H1 (cell line): ENCODE data around the gene SSH2. TPM values are rescaled to one million over a fixed set of nuclear protein-coding genes. Genes with fewer than 3 reads are reported as not detected.
A peak's percentile ranks its signal among the peaks of the same experiment; 100 is the strongest.

Source experiments
- ATF2 ChIP-seq: IDR thresholded peaks from 2 replicates; pipeline ENCODE4 v1.6.1; 2012; ENCODE audit warnings: low read length, inconsistent platforms
- BCL11A ChIP-seq, 2 experiments: IDR thresholded peaks; one replicate each; pipeline ENCODE4 v1.6.1; 2011; ENCODE audit warnings: low read depth in 2 of 2, low read length in 2 of 2, mild to moderate bottlenecking in 2 of 2
- CHD2 ChIP-seq: IDR thresholded peaks from 2 replicates; pipeline ENCODE4 v1.6.1; 2012; ENCODE audit warnings: low read length, improper control_type of control experiment
- CTBP2 ChIP-seq: IDR thresholded peaks from 2 replicates; pipeline ENCODE4 v1.7.0; 2011; ENCODE audit warnings: borderline replicate concordance, mild to moderate bottlenecking, moderate library complexity, mixed read lengths, low read length; ENCODE audit not compliant: insufficient read depth, insufficient read length
- EGR1 ChIP-seq: IDR thresholded peaks from 2 replicates; pipeline ENCODE4 v1.6.1; 2011; ENCODE audit warnings: low read depth, low read length, borderline replicate concordance
- EZH2 ChIP-seq: fragments of 200-600 bp; sonication (generic); IDR thresholded peaks from 2 replicates; pipeline ENCODE4 v1.7.1; 2012; ENCODE audit warnings: low read depth, mild to moderate bottlenecking, moderate library complexity, low read length, inconsistent platforms; ENCODE audit not compliant: severe bottlenecking
- GABPA ChIP-seq: IDR thresholded peaks from 2 replicates; pipeline ENCODE4 v1.6.1; 2011; ENCODE audit warnings: mild to moderate bottlenecking, low read length, moderate library complexity, borderline replicate concordance; ENCODE audit not compliant: insufficient read depth
- HDAC2 ChIP-seq, 2 experiments: fragments of 300-600 bp in 1 of 2; sonication (generic) in 1 of 2; IDR thresholded peaks; 2 replicates each; pipeline ENCODE4 v1.6.1; 2011 to 2012; ENCODE audit warnings: low read depth in 2 of 2, low read length in 2 of 2, mild to moderate bottlenecking in 2 of 2, moderate library complexity in 2 of 2, borderline replicate concordance in 1 of 2, inconsistent platforms in 1 of 2
- KDM4A ChIP-seq: IDR thresholded peaks from one replicate; pipeline ENCODE4 v1.7.1; 2012; ENCODE audit warnings: low read depth, mild to moderate bottlenecking, moderate library complexity, low read length, inconsistent platforms; ENCODE audit not compliant: severe bottlenecking
- KDM5A ChIP-seq: fragments of 200-600 bp; IDR thresholded peaks from 2 replicates; pipeline ENCODE4 v1.7.1; 2012; ENCODE audit warnings: mild to moderate bottlenecking, low read length, inconsistent platforms, mixed read lengths
- MAX ChIP-seq: IDR thresholded peaks from 2 replicates; pipeline ENCODE4 v1.6.1; 2012; ENCODE audit warnings: inconsistent platforms
- NANOG ChIP-seq: IDR thresholded peaks from 2 replicates; pipeline ENCODE4 v1.6.1; 2011; ENCODE audit warnings: low read length, low read depth, mild to moderate bottlenecking, inconsistent platforms; ENCODE audit not compliant: insufficient read depth, poor library complexity, severe bottlenecking
- NRF1 ChIP-seq: IDR thresholded peaks from 2 replicates; pipeline ENCODE4 v1.6.1; 2011; ENCODE audit warnings: mild to moderate bottlenecking, low read depth, low read length, improper control_type of control experiment
- PHF8 ChIP-seq: fragments of 200-600 bp; sonication (generic); conservative IDR thresholded peaks from 2 replicates; pipeline ENCODE4 v1.7.1; 2012; ENCODE audit warnings: low read depth, mild to moderate bottlenecking, inconsistent platforms, low read length, moderate library complexity
- POLR2A ChIP-seq, 2 experiments: IDR thresholded peaks; 1 replicate in 1 of 2; 2 replicates in 1 of 2; pipeline ENCODE4 v1.6.1; 2011; ENCODE audit warnings: low read depth in 2 of 2, low read length in 2 of 2, mild to moderate bottlenecking in 2 of 2; ENCODE audit errors: control extremely low read depth in 1 of 2
- RBBP5 ChIP-seq: IDR thresholded peaks from 2 replicates; pipeline ENCODE4 v1.7.1; 2012; ENCODE audit warnings: low read depth, mild to moderate bottlenecking, inconsistent platforms, low read length, moderate library complexity, borderline replicate concordance
- RFX5 ChIP-seq: IDR thresholded peaks from 2 replicates; pipeline ENCODE4 v1.6.1; 2011; ENCODE audit warnings: low read depth, low read length, improper control_type of control experiment, borderline replicate concordance
- SIN3A ChIP-seq, 2 experiments: IDR thresholded peaks in 1 of 2; conservative IDR thresholded peaks in 1 of 2; 2 replicates each; pipeline ENCODE4 v1.6.1; 2011 to 2012; ENCODE audit warnings: low read length in 2 of 2, improper control_type of control experiment in 1 of 2, low read depth in 1 of 2, mild to moderate bottlenecking in 1 of 2
- TBP ChIP-seq: IDR thresholded peaks from 2 replicates; pipeline ENCODE4 v1.6.1; 2011; ENCODE audit warnings: low read depth, low read length, improper control_type of control experiment
- polyA plus RNA-seq, 7 experiments: library from polyadenylated mRNA; depleted of rRNA in 3 of 7; stranded (reverse) in 5 of 7; unstranded in 2 of 7; fragments of >200 nt in 5 of 7; fragments of 200-250 nt in 2 of 7; gene quantifications; 1 replicate in 5 of 7; 2 replicates in 1 of 7; 4 replicates in 1 of 7; pipeline versions ENCODE4 v1.2.1 to v1.2.3, GENCODE V29; 2011 to 2013; ENCODE audit warnings: missing spikeins in 2 of 7, mixed read lengths in 2 of 7
- total RNA-seq: library from RNA; stranded (reverse); fragmentation: NEBNext Ultra II Directional; extraction: Animal tissue kit (Norgen Biotek cat#: 25700); gene quantifications from 2 replicates; pipeline ENCODE4 v1.2.1, GENCODE V29; 2021
- TF ChIP-seq, protein P1 (sequence below): IDR thresholded peaks from 2 replicates; pipeline ENCODE4 v1.6.1; 2012; ENCODE audit warnings: inconsistent platforms

Gene SSH2
- total and polyA plus RNA-seq, 2 of the 8 experiments (the other 6 are each of a cell fraction or from before 2014, with no cell fraction given) = 5.2 to 15.9 TPM

DNA sequence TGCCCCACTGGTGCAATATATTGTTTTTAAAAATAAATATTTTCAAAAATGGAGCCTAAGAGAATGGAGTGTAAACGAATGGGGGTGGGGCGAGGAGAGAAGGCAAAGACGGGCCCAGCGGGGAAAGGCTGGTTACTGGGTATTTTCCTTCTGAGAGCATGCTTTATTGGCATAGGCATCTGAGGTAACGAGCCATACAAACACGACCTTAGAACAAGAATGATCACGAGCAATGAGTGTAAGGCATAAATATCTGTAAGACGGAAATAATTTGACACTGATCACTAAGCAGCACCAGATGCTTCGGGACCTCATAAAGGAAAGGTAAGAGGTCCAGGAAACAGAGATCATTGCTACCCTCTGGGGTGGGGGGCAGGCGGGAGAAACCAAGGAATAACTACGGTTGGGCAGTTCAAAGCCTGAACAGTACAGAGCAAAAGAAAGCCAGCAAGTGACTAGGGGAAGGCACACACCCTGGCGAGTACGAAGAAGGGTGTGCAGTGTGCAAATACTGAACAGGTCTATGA, 959 bp downstream of the SSH2 start (continued):
- TF ChIP-seq TBP (no peak), PHF8 (no peak), GABPA (no peak), SIN3A (conservative IDR thresholded peaks at IDR 0.05 in 1 of 2, IDR thresholded peaks at IDR 0.05 in 1 of 2; ENCODE audit: low read depth in 1 of 2, low read length in 2 of 2) (no peak), RFX5 (no peak), CTBP2 (no peak), KDM4A (peak; percentile 21), EZH2 (no peak), HDAC2 (IDR thresholded peaks at IDR 0.05; ENCODE audit: borderline replicate concordance in 1 of 2, low read depth in 2 of 2, low read length in 2 of 2) (0 out of 4 replicates have a peak, but pooled peaks of 1 of the 2 experiments have one; percentile 56), CHD2 (no peak), EGR1 (no peak), NRF1 (no peak), MAX (peak; percentile 15; the same call in 1 of the 2 replicates), NANOG (no peak), RBBP5 (no peak), POLR2A (IDR thresholded peaks at IDR 0.05; ENCODE audit: control extremely low read depth in 1 of 2, low read depth in 2 of 2, low read length in 2 of 2) (0 out of 3 replicates have a peak, but pooled peaks of 1 of the 2 experiments have one; percentile 4), KDM5A (no peak), BCL11A (IDR thresholded peaks at IDR 0.05; ENCODE audit: low read depth in 2 of 2, low read length in 2 of 2) (no peak), ATF2 (peak; percentile 25; the same call in 1 of the 2 replicates)
- TF ChIP-seq, protein P1, sequence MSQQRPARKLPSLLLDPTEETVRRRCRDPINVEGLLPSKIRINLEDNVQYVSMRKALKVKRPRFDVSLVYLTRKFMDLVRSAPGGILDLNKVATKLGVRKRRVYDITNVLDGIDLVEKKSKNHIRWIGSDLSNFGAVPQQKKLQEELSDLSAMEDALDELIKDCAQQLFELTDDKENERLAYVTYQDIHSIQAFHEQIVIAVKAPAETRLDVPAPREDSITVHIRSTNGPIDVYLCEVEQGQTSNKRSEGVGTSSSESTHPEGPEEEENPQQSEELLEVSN = no peak
